ENCODE results near the gene TP53RK.

Gene TP53RK

GRCh38 chr20:46638134-46638897 lies 50.9 kb downstream of the TP53RK start:
- no peak for DNase-seq (ENCODE audit: low spot score)

GRCh38 chr20:46637427-46638133 lies 51.7 kb downstream of the TP53RK start:
- DNase-seq (ENCODE audit: low spot score), result no peak

- no peak for DNase-seq (ENCODE audit: low spot score)
These were observed 52.2 kb downstream of the TP53RK start for GRCh38 chr20:46637020-46637419.

- no peak for DNase-seq (ENCODE audit: low spot score)
These were observed 52.7 kb downstream of the TP53RK start for GRCh38 chr20:46636514-46636913.

- no peak for DNase-seq (ENCODE audit: low spot score)
These were observed 53.6 kb downstream of the TP53RK start for GRCh38 chr20:46635514-46636136.

- DNase-seq (ENCODE audit: low spot score), result no peak
These were observed 54.7 kb downstream of the TP53RK start for GRCh38 chr20:46634528-46634927.

All from HuH-7 (cell line).